Fibroblast of mammary gland (primary cell): ENCODE measurements around the gene NCBP1.
A peak's percentile ranks its signal among the peaks of the same experiment; 100 is the strongest.

ENCODE experiments used
- DNase-seq: peaks from one replicate; pipeline ENCODE4 v3.0.0-alpha.2; 2010; ENCODE audit warnings: low read depth
- H3K4me3 ChIP-seq: 2 replicates; pipeline ENCODE4 v1.5.1; 2011; ENCODE audit warnings: low read depth, mild to moderate bottlenecking, low read length, moderate library complexity; ENCODE audit not compliant: control insufficient read depth
- TF ChIP-seq, protein P1 (sequence below): conservative IDR thresholded peaks from 2 replicates; pipeline ENCODE4 v1.5.1; 2011; ENCODE audit warnings: low read depth, low read length, inconsistent platforms; ENCODE audit not compliant: control insufficient read depth, insufficient read depth

Gene NCBP1

GRCh38 chr9:97635026-97635425, 1.4 kb downstream of the NCBP1 start:
- TF ChIP-seq, protein P1, sequence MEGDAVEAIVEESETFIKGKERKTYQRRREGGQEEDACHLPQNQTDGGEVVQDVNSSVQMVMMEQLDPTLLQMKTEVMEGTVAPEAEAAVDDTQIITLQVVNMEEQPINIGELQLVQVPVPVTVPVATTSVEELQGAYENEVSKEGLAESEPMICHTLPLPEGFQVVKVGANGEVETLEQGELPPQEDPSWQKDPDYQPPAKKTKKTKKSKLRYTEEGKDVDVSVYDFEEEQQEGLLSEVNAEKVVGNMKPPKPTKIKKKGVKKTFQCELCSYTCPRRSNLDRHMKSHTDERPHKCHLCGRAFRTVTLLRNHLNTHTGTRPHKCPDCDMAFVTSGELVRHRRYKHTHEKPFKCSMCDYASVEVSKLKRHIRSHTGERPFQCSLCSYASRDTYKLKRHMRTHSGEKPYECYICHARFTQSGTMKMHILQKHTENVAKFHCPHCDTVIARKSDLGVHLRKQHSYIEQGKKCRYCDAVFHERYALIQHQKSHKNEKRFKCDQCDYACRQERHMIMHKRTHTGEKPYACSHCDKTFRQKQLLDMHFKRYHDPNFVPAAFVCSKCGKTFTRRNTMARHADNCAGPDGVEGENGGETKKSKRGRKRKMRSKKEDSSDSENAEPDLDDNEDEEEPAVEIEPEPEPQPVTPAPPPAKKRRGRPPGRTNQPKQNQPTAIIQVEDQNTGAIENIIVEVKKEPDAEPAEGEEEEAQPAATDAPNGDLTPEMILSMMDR = no peak
- peak overlapping the region; percentile 93 for H3K4me3 ChIP-seq
- no peak for DNase-seq

GRCh38 chr9:97636903-97637302, 3.3 kb downstream of the NCBP1 start:
- TF ChIP-seq, protein P1 = no peak
- no peak for DNase-seq
- no peak overlapping the region for H3K4me3 ChIP-seq

DNA sequence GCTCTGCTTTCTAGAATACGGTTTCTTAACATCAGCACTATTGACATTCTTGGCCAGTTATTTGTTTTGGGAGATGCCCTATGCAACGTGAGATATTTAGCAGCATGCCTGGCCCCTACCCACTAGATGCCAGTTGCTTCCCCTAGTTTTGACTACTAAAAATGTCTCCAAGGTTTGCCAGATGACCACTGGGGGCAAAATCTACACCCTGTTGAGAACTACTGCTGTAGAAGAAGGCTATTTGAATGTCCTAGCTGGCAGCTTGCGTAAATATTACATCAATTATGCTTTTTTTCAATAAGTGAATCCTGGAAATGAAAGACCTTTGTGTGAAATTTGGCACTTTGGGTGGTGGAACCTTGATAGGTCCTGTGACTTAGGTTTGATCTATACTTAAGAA, 5.0 kb downstream of the NCBP1 start:
- H3K4me3 ChIP-seq = no peak overlapping the region
- TF ChIP-seq, protein P1 = peak; percentile 21
- DNase-seq = no peak

- DNase-seq = no peak
- H3K4me3 ChIP-seq = no peak overlapping the region
- TF ChIP-seq, protein P1 = no peak
Measured at GRCh38 chr9:97640325-97640724, 6.7 kb downstream of the NCBP1 start.

DNA sequence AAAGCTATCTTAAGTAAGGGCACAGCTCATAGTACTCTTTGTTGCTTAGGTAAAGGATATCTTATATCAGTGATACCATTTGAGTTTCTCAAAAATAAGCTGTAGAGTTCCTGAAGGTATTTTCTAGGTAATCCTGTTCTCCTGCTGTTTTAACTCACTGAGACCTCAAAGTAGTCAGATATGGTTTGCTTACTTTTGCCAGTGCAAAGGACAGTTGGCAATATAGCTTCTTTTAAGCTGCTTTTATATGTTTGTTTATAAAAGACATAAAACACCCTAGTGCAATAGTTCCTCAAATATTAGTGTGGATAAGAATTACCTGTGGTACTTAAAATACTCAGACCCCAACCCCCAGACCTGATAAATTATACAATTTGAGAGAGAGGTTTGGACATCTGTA, 12.1 kb downstream of the NCBP1 start:
- H3K4me3 ChIP-seq = no peak overlapping the region
- TF ChIP-seq, protein P1 = no peak
- DNase-seq = no peak

DNA sequence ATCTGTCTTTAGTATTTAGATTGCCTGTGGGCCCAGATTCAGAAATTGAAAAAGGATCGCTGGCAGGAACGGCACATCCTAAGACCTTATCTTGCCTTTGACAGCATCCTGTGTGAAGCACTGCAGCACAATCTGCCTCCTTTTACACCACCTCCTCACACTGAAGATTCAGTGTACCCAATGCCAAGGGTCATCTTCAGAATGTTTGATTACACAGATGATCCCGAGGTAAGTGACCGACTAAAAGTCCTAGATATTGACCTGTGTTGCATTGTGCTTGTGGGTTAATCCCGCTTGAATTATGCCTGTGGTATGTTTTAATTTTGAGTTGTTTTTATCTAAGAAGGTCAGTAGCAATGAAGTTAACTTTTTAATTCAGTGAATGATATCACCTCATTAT, 14.4 kb downstream of the NCBP1 start:
- DNase-seq = no peak
- TF ChIP-seq, protein P1 = no peak
- no peak overlapping the region for H3K4me3 ChIP-seq

GRCh38 chr9:97651646-97652045, 18.0 kb downstream of the NCBP1 start:
- no peak for DNase-seq
- TF ChIP-seq, protein P1 = no peak
- no peak overlapping the region for H3K4me3 ChIP-seq
